ENCODE data around the gene SNF8.

The SNF8 gene

GRCh38 chr17:48928876-48929811 is 15.5 kb downstream of the SNF8 start:
- no peak for DNase-seq (ENCODE audit: low read depth)

GRCh38 chr17:48927978-48928745 is 16.5 kb downstream of the SNF8 start:
- no peak for DNase-seq (ENCODE audit: low read depth)

GRCh38 chr17:48925991-48926342 is 18.7 kb downstream of the SNF8 start:
- DNase-seq (ENCODE audit: low read depth), result no peak

GRCh38 chr17:48925251-48925990 is 19.2 kb downstream of the SNF8 start:
- no peak for DNase-seq (ENCODE audit: low read depth)

GRCh38 chr17:48915459-48916282 is 29.0 kb downstream of the SNF8 start:
- DNase-seq (ENCODE audit: low read depth), result peak; percentile 43

GRCh38 chr17:48912476-48912875 is 32.2 kb downstream of the SNF8 start:
- DNase-seq (ENCODE audit: low read depth), result no peak

- DNase-seq (ENCODE audit: low read depth), result no peak
Observed at GRCh38 chr17:48910370-48910769, 34.3 kb downstream of the SNF8 start.

GRCh38 chr17:48909783-48910182 is 34.9 kb downstream of the SNF8 start:
- DNase-seq (ENCODE audit: low read depth), result no peak

- DNase-seq (ENCODE audit: low read depth), result peak; percentile 88
Observed at GRCh38 chr17:48908853-48909394, 35.7 kb downstream of the SNF8 start.

- DNase-seq (ENCODE audit: low read depth), result peak; percentile 88
Observed at GRCh38 chr17:48908047-48908843, 36.4 kb downstream of the SNF8 start, which contains the start of gene UBE2Z. TSS of gene UBE2Z (plus strand) at chr17:48908407. CDS start at chr17:48908504, 97 bp downstream.

GRCh38 chr17:48907713-48908046 is 37.0 kb downstream of the SNF8 start:
- DNase-seq (ENCODE audit: low read depth), result no peak

- DNase-seq (ENCODE audit: low read depth), result no peak
Observed at GRCh38 chr17:48905987-48906515, 38.6 kb downstream of the SNF8 start.

GRCh38 chr17:48904428-48904827 is 40.2 kb downstream of the SNF8 start:
- no peak for DNase-seq (ENCODE audit: low read depth)

- no peak for DNase-seq (ENCODE audit: low read depth)
Observed at GRCh38 chr17:48903401-48903800, 41.2 kb downstream of the SNF8 start.

GRCh38 chr17:48901241-48901640 is 43.4 kb downstream of the SNF8 start:
- no peak for DNase-seq (ENCODE audit: low read depth)

- DNase-seq (ENCODE audit: low read depth), result no peak
Observed at GRCh38 chr17:48894886-48895285, 49.8 kb downstream of the SNF8 start.

- DNase-seq (ENCODE audit: low read depth), result no peak
Observed at GRCh38 chr17:48893646-48894508, 50.8 kb downstream of the SNF8 start.

GRCh38 chr17:48892940-48893645 is 51.5 kb downstream of the SNF8 start:
- DNase-seq (ENCODE audit: low read depth), result no peak

GRCh38 chr17:48890086-48890485 is 54.6 kb downstream of the SNF8 start:
- no peak for DNase-seq (ENCODE audit: low read depth)
